AG09309 (cell line): ENCODE data around the gene SLC27A2.
A peak's percentile ranks its signal among the peaks of the same experiment; 100 is the strongest.
"Not testable (repeated sequence)": the region's sequence is repeated elsewhere in the genome, so short reads cannot be mapped to it uniquely, and the experiment has no call there.

Experiments used
- DNase-seq: peaks from one replicate; pipeline ENCODE4 v3.0.0-alpha.2; 2010; ENCODE audit warnings: low read depth
- H3K4me3 ChIP-seq: 2 replicates; pipeline ENCODE4 v1.5.1; 2011; ENCODE audit warnings: mild to moderate bottlenecking, low read depth, low read length, moderate library complexity; ENCODE audit not compliant: control insufficient read depth
- CTCF ChIP-seq: IDR thresholded peaks from 2 replicates; pipeline ENCODE4 v1.5.1; 2011; ENCODE audit warnings: mild to moderate bottlenecking, low read depth, low read length, inconsistent platforms; ENCODE audit not compliant: insufficient read depth, control insufficient read depth; ENCODE audit errors: missing control alignments

SLC27A2 gene

GRCh38 chr15:50181969-50182218 lies at the start of gene SLC27A2:
SLC27A2 (plus strand) TSS chr15:50182196; CDS start chr15:50182428, 232 bp downstream.
- peak; percentile 32 for TF ChIP-seq CTCF
- no peak for DNase-seq
- peak within 1 kb of the TSS; percentile 24 for H3K4me3 ChIP-seq

- DNase-seq, H3K4me3 ChIP-seq: not testable (repeated sequence)
Measured at GRCh38 chr15:50132251-50132984, 49.6 kb upstream of the SLC27A2 start.

- H3K4me3 ChIP-seq: no peak overlapping the region
- no peak for DNase-seq
- no peak for TF ChIP-seq CTCF
Measured at GRCh38 chr15:50134524-50135024, 47.4 kb upstream of the SLC27A2 start.

- H3K4me3 ChIP-seq: no peak overlapping the region
- DNase-seq: no peak
- TF ChIP-seq CTCF: no peak
Measured at GRCh38 chr15:50135031-50135551, 46.9 kb upstream of the SLC27A2 start.

- DNase-seq: peak; percentile 86
- TF ChIP-seq CTCF: no peak
- no peak overlapping the region for H3K4me3 ChIP-seq
Measured at GRCh38 chr15:50137330-50137761, 44.6 kb upstream of the SLC27A2 start.

- DNase-seq: no peak
- TF ChIP-seq CTCF: peak; percentile 23
- H3K4me3 ChIP-seq: no peak overlapping the region
Measured at GRCh38 chr15:50137893-50138292, 44.1 kb upstream of the SLC27A2 start.

GRCh38 chr15:50138391-50138790 lies 43.6 kb upstream of the SLC27A2 start:
- DNase-seq: no peak
- TF ChIP-seq CTCF: peak; percentile 19
- H3K4me3 ChIP-seq: no peak overlapping the region
